ENCODE results near the gene HBA1.

Gene HBA1

DNA sequence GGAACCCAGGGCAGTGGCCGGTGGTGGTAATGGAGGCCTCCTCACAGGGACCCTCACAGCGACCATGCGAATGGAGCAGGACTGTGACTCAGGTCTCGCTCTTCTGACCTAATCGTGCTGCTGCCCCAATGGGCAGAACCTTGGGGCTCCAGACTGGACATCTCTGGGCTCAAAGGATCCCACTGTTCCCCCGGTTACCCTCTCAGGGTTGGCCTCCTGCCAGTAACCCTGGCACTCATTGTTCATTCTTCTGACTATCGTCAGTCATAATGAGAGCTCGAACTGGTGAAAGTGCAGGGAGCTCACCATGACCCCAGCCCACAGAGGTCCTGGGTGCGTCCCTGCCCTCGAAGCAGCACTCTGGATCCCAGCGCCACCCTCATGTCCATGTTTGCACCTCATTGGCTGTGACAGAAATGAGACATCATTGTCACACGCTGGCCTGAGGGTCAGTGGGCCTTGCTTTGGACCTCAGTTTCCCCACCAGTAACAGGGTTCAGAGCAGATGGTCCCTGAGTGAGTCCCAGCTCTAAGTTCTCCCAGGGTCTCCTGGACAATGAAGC, 34.0 kb upstream of the HBA1 start:
- no peak overlapping the region for H3K4me3 ChIP-seq
- DNase-seq (ENCODE audit: low spot score): no peak
- H3K27ac ChIP-seq: no peak overlapping the region
- TF ChIP-seq, protein P1, sequence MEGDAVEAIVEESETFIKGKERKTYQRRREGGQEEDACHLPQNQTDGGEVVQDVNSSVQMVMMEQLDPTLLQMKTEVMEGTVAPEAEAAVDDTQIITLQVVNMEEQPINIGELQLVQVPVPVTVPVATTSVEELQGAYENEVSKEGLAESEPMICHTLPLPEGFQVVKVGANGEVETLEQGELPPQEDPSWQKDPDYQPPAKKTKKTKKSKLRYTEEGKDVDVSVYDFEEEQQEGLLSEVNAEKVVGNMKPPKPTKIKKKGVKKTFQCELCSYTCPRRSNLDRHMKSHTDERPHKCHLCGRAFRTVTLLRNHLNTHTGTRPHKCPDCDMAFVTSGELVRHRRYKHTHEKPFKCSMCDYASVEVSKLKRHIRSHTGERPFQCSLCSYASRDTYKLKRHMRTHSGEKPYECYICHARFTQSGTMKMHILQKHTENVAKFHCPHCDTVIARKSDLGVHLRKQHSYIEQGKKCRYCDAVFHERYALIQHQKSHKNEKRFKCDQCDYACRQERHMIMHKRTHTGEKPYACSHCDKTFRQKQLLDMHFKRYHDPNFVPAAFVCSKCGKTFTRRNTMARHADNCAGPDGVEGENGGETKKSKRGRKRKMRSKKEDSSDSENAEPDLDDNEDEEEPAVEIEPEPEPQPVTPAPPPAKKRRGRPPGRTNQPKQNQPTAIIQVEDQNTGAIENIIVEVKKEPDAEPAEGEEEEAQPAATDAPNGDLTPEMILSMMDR (IDR thresholded peaks at IDR 0.05): no peak

DNA sequence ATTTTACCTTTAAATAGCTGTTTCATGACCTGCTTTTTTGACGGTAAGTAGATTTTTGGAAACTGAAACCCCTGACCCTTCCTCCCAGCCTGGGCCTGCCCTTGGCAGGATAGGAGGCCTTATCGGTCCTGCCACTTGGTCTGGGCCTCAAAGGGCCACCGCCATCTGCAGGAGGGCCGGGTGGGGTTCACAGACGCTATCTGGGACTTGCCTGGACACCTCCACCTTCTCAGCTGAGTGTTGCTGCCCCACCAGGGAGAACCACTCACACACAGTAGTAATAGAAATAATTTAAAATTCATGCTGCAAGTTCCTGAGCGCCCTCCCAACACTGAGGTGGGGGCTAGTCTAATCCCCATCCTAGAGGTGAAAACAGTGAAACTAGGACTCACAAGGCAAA, 33.4 kb upstream of the HBA1 start:
- H3K27ac ChIP-seq: no peak overlapping the region
- H3K4me3 ChIP-seq: no peak overlapping the region
- no peak for DNase-seq (ENCODE audit: low spot score)
- TF ChIP-seq, protein P1 (IDR thresholded peaks at IDR 0.05): no peak

DNA sequence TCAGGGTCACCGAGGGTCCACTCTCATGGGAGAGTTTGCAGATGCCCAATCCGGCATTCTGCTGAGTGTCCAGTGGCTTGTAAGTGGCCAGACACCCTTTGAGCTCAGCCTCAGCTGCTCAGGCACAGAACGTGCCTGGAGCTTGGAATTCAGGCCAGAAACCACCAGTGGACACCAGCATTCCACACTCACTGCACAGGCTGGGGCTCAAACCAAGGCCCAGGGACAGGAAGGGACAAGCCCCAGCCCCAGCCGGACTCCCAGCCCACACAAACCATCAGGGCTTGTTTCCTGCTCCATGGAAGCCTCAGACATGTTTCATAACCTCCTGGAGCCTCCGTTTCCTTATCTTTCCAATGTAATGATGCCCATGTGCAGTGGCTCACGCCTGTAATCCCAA, 33.0 kb upstream of the HBA1 start:
- TF ChIP-seq, protein P1 (IDR thresholded peaks at IDR 0.05): no peak
- H3K4me3 ChIP-seq: no peak overlapping the region
- DNase-seq (ENCODE audit: low spot score): no peak
- H3K27ac ChIP-seq: no peak overlapping the region

DNA sequence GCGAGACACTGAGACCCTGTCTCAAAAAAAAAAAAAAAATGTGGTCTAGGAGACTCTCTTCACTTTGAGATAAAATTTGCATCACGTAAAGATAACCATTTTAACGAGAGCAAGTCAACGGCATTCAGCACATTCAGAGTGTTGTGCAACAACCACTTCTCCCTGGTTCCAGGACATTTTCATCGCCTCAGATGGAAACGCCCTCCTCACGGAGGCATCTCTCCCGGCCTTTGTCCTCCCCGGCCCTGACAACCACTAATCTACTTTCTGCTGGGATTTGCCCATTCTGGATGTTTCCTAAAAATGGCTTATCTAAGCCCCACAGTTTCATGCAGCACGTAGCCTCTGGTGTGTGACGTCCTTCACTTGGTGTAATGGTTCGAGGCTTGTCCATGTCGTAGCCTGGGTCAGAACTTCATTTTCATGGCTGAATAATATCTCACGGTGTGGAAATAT, 31.7 kb upstream of the HBA1 start:
- H3K27ac ChIP-seq: no peak overlapping the region
- DNase-seq (ENCODE audit: low spot score): no peak
- TF ChIP-seq, protein P1 (IDR thresholded peaks at IDR 0.05): no peak
- no peak overlapping the region for H3K4me3 ChIP-seq

DNA sequence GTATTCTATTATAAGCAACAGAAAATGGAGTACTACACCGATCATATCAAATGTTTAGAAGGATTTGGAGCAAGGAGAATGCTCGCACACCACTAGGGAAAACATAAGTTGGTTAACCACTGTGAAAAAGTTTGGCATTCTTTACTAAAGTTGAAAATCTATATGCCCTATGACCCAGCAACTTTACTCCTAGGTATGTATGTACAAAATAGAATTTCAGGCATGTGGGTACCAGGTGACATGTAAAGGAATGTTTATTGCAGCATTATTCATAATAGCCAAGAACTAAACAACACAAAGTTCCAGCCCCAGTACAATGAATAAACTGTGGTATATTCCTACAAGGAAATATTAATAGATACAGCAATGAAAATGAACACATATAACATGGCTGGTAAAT, 29.8 kb upstream of the HBA1 start:
- TF ChIP-seq, protein P1 (IDR thresholded peaks at IDR 0.05): no peak
- Histone ChIP-seq H3K27ac (no peak overlapping the region), H3K4me3 (no peak overlapping the region)
- DNase-seq (ENCODE audit: low spot score): no peak

DNA sequence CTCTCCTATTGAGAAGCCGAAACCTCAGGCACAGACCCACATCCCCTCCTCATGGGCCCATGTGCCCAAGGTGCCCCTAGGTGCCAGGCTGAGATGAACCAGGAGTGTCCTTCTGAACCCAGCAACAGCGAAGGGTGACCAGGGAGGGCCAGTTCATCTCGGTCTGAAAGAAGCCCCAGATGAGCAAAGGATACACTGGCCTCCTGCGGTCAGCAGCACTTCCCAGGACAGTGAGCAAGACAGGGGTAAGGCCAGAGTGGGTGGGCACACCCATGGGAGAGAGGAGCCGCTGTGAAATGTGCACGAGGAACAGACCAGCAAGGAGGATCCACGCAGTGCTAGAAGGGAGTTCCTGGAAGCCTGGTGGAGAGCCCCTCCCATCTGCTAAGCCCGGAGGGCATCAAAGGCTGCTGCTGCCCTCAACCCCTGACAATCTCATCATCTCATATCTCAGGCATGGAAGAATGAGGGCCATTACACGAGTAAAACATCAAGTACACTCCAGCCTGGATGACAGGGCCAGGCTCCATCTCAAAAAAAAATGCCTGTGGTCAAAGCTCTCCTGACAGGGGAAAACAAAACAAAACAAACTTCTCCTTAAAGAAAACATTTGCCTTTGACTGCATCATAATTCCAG, 27.3 kb upstream of the HBA1 start:
- TF ChIP-seq, protein P1 (IDR thresholded peaks at IDR 0.05): no peak
- no peak for DNase-seq (ENCODE audit: low spot score)
- H3K27ac ChIP-seq: no peak overlapping the region
- H3K4me3 ChIP-seq: no peak overlapping the region

Data from coronary artery (tissue), 2 donors.